Mucosa of descending colon (tissue), 3 donors: ENCODE measurements around the gene ARHGEF3. TPM values are rescaled to one million over a fixed set of nuclear protein-coding genes. Genes with fewer than 3 reads are reported as not detected.

ENCODE experiments used
- ATAC-seq: fragments of 200-7000 bp; cut with Tn5 transposase; one replicate; pipeline ENCODE4 v1.9.1; 2020; ENCODE audit warnings: mild to moderate bottlenecking, moderate library complexity
- DNase-seq, 3 donors: peaks; one replicate each; pipeline ENCODE4 v3.0.0-alpha.2; 2020
- H3K36me3 ChIP-seq: fragments of 200-600 bp; one replicate; pipeline ENCODE4 v1.8.0; 2021; ENCODE audit warnings: low read depth, mild to moderate bottlenecking
- H3K4me1 ChIP-seq: fragments of 200-600 bp; one replicate; pipeline ENCODE4 v1.8.0; 2021; ENCODE audit warnings: low read depth, mild to moderate bottlenecking
- H3K4me3 ChIP-seq: fragments of 200-600 bp; one replicate; pipeline ENCODE4 v1.8.0; 2021; ENCODE audit warnings: mild to moderate bottlenecking
- H3K9me3 ChIP-seq: fragments of 200-600 bp; one replicate; pipeline ENCODE4 v1.8.0; 2021; ENCODE audit warnings: mild to moderate bottlenecking
- intact Hi-C, 2 donors: fragments of 100-400 bp; cut with DNase I in 1 of 2; cut with micrococcal nuclease in 1 of 2; formaldehyde crosslinking; loops; one replicate each; pipeline versions ENCODE4 v1.11.0 to v1.11.1; 2022; cut with DNase I, micrococcal nuclease
- total RNA-seq, 3 donors: library from RNA; stranded (reverse); fragmentation: NEBNext Ultra II Directional in 2 of 3; extraction: Animal tissue kit (Norgen Biotek cat#: 25700) in 2 of 3; gene quantifications; one replicate each; pipeline versions ENCODE4 v1.2.1 to v1.2.4, GENCODE V29; 2021 to 2023
- TF ChIP-seq, protein P1 (sequence below): fragments of 200-600 bp; IDR thresholded peaks from one replicate; pipeline ENCODE4 v1.8.0; 2022; ENCODE audit warnings: antibody characterized with exemption, mild to moderate bottlenecking
- donor health status: DM: no; HTN: no; CAD: no; lungs with moderate emphysema.
- donor health status: DM: no; HTN: no; CAD: no.
- donor health status: DM: no; HTN: yes; CAD: no.

The ARHGEF3 gene
- total RNA-seq, 3 donors from 2014 or later, result 10.1 to 34.5 (median 15.5) TPM

DNA sequence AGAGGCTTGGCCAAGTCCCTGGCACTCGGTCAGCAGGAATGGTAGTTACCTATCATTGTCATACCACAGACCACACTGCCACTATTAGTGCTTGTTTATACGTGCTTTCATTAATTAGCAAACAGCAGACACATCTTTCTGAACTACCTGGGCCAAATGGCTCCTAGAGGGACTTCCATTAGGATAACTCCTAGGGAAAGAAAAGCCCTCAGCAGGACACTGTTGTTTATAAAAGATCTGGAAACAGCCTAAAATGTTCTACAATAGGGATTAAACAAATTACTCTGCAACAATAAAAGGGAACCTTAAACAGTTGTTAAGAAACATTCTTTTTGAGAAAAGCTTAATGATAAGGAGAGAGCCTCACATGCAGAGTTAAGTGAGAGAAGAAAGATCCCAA, 38.5 kb downstream of the ARHGEF3 start:
- ATAC-seq (no peak), DNase-seq (no peak)
- TF ChIP-seq, protein P1, sequence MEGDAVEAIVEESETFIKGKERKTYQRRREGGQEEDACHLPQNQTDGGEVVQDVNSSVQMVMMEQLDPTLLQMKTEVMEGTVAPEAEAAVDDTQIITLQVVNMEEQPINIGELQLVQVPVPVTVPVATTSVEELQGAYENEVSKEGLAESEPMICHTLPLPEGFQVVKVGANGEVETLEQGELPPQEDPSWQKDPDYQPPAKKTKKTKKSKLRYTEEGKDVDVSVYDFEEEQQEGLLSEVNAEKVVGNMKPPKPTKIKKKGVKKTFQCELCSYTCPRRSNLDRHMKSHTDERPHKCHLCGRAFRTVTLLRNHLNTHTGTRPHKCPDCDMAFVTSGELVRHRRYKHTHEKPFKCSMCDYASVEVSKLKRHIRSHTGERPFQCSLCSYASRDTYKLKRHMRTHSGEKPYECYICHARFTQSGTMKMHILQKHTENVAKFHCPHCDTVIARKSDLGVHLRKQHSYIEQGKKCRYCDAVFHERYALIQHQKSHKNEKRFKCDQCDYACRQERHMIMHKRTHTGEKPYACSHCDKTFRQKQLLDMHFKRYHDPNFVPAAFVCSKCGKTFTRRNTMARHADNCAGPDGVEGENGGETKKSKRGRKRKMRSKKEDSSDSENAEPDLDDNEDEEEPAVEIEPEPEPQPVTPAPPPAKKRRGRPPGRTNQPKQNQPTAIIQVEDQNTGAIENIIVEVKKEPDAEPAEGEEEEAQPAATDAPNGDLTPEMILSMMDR, result no peak
- intact Hi-C loops, result no loop called here
- Histone ChIP-seq H3K4me3 (no peak overlapping the region), H3K4me1 (no peaks in the 10 kb centered on the region), H3K9me3 (no peaks in the 10 kb centered on the region), H3K36me3 (no peaks in the 10 kb centered on the region)

DNA sequence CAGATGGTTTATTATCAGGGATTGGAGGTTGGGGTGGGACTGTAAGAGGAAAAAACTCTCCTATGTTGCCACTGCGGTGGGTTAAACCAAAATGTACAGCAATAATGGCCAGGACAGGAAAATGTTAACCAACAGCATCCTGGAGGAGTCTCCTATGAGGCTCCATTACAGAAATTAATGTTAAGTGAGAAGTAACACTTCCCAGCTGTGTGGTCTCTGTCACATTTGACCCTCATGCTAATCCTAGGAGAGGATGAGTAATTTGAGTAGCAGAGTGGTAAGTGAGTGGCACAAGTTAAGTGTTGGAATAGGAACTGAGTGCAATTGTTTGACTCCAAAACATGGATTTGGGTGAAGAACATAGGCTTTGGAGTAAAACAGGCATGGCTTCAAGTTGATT, 39.0 kb downstream of the ARHGEF3 start:
- ATAC-seq, result no peak
- intact Hi-C loops, result no loop called here

DNA sequence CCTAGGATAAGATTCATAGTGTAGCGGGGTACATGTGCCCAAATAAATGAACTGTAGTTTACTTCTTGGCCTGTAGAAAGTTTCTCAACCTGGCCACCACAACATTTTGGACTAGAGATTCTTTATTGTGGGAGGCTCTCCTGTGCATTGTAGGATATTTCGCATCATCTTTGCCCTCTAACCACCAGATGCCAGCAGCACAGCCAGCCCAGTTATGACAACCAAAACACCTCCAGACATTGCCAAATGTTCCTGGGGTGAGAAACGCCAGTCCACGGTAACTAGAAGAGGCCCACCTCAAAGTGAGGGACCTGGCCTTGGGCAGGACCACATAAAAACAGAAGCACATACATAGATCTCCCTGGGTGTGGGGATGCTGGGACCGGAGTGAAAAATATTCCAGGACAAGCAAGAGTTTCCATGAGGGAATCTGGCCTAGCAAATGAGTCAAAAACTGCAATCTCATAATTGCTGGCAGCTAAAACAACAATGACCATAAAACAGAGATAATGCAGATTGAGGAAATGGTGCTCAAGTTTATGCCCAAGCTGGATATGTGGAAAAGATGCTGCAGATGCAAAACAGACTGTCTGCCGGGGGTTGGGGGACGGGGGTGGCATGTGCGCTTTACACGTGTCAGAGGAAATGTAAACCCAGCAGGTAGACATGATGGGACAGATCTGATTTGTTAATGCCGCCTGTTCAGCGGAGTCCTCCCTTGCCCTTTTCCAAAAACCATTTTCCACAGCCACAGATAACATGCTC, 39.7 kb downstream of the ARHGEF3 start:
- no peaks in the 10 kb centered on the region for H3K9me3 ChIP-seq
- H3K4me1 ChIP-seq, result no peaks in the 10 kb centered on the region
- H3K36me3 ChIP-seq, result no peaks in the 10 kb centered on the region
- intact Hi-C loops, result no loop called here
- no peak for DNase-seq
- peak; percentile 36 for ATAC-seq
- TF ChIP-seq, protein P1, result no peak
- no peak overlapping the region for H3K4me3 ChIP-seq

More for the DNA sequence above, 39.0 kb downstream of the ARHGEF3 start:
- no peak for DNase-seq
- H3K9me3 ChIP-seq, result no peaks in the 10 kb centered on the region
- H3K36me3 ChIP-seq, result no peaks in the 10 kb centered on the region
- no peak overlapping the region for H3K4me3 ChIP-seq
- no peaks in the 10 kb centered on the region for H3K4me1 ChIP-seq
- TF ChIP-seq, protein P1, result no peak

DNA sequence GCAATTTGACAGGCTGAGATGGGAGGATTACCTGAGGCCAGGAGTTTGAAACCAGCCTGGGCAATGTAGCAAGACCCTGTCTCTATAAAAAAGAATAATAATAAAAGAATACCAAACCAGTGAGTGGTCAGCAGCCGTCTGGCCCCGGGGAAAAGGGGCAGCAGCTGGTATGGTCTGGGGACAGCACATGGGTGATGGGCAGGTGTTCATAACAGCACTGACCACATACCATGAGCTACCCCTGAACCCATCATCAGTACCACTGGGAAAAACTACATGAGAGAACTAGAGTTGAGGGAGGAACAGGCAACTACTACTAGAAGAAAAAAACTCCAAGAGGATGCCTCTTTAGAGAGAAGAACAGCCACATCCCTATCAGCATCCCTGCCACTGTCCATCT, 40.7 kb downstream of the ARHGEF3 start:
- no peak for ATAC-seq
- no peaks in the 10 kb centered on the region for H3K36me3 ChIP-seq
- intact Hi-C loops, result no loop called here
- no peak overlapping the region for H3K4me3 ChIP-seq
- DNase-seq, result no peak
- no peaks in the 10 kb centered on the region for H3K9me3 ChIP-seq
- TF ChIP-seq, protein P1, result no peak
- no peaks in the 10 kb centered on the region for H3K4me1 ChIP-seq

DNA sequence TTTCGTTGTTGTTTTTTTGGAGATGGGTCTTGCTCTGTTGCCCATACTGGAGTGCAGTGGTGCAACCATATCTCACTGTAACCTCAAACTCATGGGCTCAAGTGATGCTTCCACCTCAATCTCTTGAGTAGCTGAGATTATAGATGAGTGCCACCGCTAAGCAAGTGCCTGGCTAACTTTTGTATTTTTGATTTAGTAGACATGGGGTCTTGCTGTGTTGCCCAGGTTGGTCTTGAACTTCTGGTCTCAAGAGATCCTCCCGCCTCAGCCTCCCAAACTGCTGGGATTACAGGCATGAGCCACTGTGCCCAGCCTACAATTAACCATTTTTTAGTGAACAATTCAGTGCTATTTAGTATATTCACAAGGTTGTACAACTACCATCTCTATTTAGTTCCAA, 42.2 kb downstream of the ARHGEF3 start:
- Histone ChIP-seq H3K9me3 (no peaks in the 10 kb centered on the region), H3K4me3 (no peak overlapping the region), H3K36me3 (no peaks in the 10 kb centered on the region), H3K4me1 (no peaks in the 10 kb centered on the region)
- DNase-seq (no peak), ATAC-seq (no peak)
- TF ChIP-seq, protein P1, result no peak
- intact Hi-C loops, result no loop called here
